ENCODE data around the gene DSTN.

DSTN gene

GRCh38 chr20:17580895-17581294 is 11.0 kb downstream of the DSTN start:
- DNase-seq (ENCODE audit: low spot score), result no peak

GRCh38 chr20:17583126-17583525 is 13.3 kb downstream of the DSTN start:
- no peak for DNase-seq (ENCODE audit: low spot score)

GRCh38 chr20:17584689-17585088 is 14.8 kb downstream of the DSTN start:
- no peak for DNase-seq (ENCODE audit: low spot score)

GRCh38 chr20:17586250-17586649 is 16.4 kb downstream of the DSTN start:
- DNase-seq (ENCODE audit: low spot score), result no peak

GRCh38 chr20:17587148-17587547 is 17.3 kb downstream of the DSTN start:
- no peak for DNase-seq (ENCODE audit: low spot score)

- DNase-seq (ENCODE audit: low spot score), result no peak
Measured at GRCh38 chr20:17587824-17588223, 17.9 kb downstream of the DSTN start.

- no peak for DNase-seq (ENCODE audit: low spot score)
Measured at GRCh38 chr20:17589161-17589834, 19.4 kb downstream of the DSTN start.

- DNase-seq (ENCODE audit: low spot score), result no peak
Measured at GRCh38 chr20:17590245-17590644, 20.4 kb downstream of the DSTN start.

GRCh38 chr20:17593902-17594301 is 24.0 kb downstream of the DSTN start:
- DNase-seq (ENCODE audit: low spot score), result no peak

GRCh38 chr20:17594443-17594842 is 24.6 kb downstream of the DSTN start:
- DNase-seq (ENCODE audit: low spot score), result no peak

GRCh38 chr20:17595856-17596255 is 26.0 kb downstream of the DSTN start:
- no peak for DNase-seq (ENCODE audit: low spot score)

GRCh38 chr20:17598013-17598550 is 28.2 kb downstream of the DSTN start:
- DNase-seq (ENCODE audit: low spot score), result no peak

GRCh38 chr20:17601957-17602356 is 32.1 kb downstream of the DSTN start:
- no peak for DNase-seq (ENCODE audit: low spot score)

- no peak for DNase-seq (ENCODE audit: low spot score)
Measured at GRCh38 chr20:17602493-17602892, 32.6 kb downstream of the DSTN start.

- DNase-seq (ENCODE audit: low spot score), result no peak
Measured at GRCh38 chr20:17605131-17605660, 35.3 kb downstream of the DSTN start.

GRCh38 chr20:17606001-17606400 is 36.1 kb downstream of the DSTN start:
- DNase-seq (ENCODE audit: low spot score), result peak; percentile 59

- no peak for DNase-seq (ENCODE audit: low spot score)
Measured at GRCh38 chr20:17608701-17609497, 39.0 kb downstream of the DSTN start.

GRCh38 chr20:17609811-17610377 is 40.0 kb downstream of the DSTN start:
- no peak for DNase-seq (ENCODE audit: low spot score)

- DNase-seq (ENCODE audit: low spot score), result no peak
Measured at GRCh38 chr20:17610566-17611289, 40.9 kb downstream of the DSTN start.

- no peak for DNase-seq (ENCODE audit: low spot score)
Measured at GRCh38 chr20:17611290-17611539, 41.3 kb downstream of the DSTN start.

- no peak for DNase-seq (ENCODE audit: low spot score)
Measured at GRCh38 chr20:17611540-17612286, 41.8 kb downstream of the DSTN start.
